NK-92 (cell line): ENCODE data around the gene LMO3.
"Not testable (repeated sequence)": the region's sequence is repeated elsewhere in the genome, so short reads cannot be mapped to it uniquely, and the experiment has no call there.

Experiments
- DNase-seq: peaks from one replicate; lab custom pipeline; 2025; ENCODE audit not compliant: unreplicated experiment; lab: John Stamatoyannopoulos, UW

The LMO3 gene

GRCh38 chr12:16553457-16553856, 52.5 kb downstream of the LMO3 start:
- DNase-seq: no peak

DNA sequence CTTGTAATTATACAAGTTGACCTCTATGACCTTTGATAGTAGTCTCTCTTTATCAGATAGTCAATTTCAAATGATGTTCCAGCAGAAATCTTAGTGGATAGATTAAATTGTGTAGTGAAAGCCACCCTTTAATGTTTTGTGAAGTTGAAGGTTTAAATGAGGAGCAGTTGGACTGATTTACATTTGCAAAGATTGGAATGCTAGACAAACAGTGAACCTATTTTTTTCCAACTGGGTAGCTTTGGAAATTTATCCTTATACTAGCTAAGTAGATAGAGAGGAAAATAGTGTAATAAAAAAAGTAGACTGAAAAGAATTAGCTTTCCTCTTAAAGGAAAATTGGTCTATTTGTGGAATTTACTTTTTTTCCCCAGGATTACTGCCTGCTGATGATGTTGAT, 53.7 kb downstream of the LMO3 start:
- no peak for DNase-seq

DNA sequence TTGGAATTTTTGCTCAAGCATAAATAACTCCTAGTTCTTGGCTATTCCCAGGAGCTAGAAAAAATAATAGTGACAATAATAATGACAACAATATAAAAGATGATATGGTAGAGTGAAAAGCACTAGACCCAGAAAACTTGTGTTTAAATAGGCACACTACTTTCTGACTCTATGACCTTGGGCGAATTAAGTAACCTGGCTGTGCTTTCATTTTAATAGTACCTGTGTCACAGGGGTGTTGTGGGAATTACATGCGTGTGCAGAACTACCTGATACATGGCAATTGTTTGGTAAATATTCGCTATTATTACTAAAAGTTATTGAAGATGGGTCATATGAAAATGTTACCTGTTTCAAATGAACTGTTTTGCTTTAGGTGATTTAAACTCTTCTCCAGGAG, 60.1 kb downstream of the LMO3 start:
- DNase-seq: no peak

DNA sequence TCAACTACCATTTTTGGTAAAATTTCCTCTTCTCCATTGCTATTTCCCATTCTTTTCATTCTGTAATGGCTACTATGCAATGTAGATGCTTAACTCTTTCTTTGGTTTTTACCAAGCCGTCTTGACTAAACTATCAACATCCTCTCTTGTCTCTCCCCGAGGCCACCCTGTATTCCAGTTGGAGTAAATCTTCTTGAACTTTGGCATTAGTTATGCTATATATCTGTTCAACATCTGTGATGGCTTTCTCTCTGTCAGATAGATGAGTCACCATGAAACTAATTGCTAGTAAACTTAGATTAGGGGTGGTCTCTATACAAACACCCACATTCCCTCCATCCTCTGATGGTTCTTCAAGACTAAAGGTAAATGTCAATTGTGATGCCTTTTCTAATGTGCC, 63.4 kb downstream of the LMO3 start:
- no peak for DNase-seq

DNA sequence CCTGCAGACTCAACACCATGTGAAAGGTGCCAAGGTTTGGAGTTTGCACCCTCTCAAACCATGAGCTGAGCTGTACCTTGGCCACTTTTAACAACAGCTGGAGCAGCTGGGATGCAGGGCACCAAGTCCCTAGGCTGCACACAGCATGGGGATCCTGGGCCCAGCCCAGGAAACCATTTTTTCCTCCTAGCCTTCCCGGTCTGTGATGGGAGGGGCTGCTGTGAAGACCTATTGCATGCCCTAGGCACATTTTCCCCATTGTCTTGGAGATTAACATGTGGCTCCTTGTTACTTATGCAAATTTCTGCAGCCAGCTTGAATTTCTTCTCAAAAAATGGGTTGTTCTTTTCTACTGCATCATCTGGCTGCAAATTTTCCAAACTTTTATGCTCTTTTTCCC, 68.3 kb downstream of the LMO3 start:
- not testable (repeated sequence) for DNase-seq

DNA sequence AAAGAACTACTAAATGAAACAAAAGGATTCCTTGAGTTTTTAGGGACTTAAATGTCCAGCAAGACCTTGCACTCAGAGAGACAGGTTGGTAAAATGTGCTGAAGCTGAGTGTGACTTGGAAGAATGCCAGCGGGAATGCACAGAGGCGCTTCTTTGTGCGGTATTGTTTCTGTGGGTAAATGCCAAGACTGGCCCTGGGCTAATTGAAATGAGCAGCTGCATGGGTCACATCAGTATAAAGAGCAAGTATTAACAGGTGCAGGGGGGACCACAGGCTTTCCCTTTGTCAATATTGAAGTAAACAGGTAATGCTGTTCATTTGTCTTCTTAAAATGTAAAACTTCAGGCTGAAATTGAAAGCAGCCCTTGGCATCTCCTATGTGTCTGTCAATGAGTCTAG, 74.3 kb downstream of the LMO3 start:
- no peak for DNase-seq

- no peak for DNase-seq
Measured at GRCh38 chr12:16530268-16530850, 75.6 kb downstream of the LMO3 start.

DNA sequence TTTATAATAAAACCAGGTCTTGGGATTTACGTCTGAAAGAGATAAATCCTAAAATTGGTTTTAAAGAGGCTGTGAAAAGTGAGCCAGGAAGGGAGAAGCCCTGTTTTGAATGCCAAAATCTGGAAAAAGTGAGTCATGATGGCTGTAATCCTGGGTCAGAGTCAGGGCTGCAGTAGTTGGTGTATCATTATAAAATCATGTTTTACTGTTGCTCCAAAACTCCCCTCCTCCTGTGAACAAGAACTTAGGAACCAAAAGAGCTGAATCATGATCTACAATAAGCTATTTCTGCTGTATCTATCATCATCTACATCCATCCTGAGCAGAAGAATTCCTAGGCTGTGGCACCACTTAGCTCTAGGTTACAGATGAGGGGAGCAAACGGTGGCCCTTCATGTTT, 79.3 kb downstream of the LMO3 start:
- DNase-seq: no peak

DNA sequence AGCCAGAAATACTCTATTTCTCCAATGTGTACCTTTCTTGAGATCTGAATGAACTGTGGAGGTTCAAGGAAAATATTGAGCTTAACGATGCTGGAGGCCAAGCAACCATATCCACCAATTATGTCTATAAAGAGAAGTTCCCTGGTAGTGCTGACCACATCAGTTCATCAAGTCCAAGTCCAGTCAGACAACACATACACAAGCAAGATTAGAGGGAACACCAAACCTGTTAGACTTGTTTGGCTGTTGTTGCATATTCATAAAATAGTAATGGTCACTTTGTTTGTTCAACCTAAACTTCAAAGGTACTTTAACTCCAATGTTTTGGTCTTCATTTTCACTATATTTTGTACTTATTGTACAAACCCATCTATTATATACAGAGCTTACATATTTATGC, 81.6 kb downstream of the LMO3 start:
- DNase-seq: no peak

DNA sequence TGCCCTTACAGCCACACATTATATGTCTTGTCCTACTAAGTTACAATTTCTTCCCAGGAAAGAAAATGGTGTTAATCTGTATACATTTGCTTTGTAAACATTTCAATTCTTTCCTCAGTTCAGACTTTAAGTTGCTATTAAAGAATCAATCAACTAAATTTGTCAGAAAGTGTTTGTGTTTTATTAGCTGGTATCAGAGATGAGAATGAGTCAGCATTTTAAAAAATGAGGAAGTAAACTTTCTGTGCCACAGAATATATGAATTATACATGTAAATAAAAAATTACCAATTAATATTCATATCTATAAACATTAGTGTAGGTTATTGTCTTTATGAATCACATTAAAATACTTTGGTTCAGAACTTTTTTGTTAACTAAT, 82.0 kb downstream of the LMO3 start:
- DNase-seq: no peak

DNA sequence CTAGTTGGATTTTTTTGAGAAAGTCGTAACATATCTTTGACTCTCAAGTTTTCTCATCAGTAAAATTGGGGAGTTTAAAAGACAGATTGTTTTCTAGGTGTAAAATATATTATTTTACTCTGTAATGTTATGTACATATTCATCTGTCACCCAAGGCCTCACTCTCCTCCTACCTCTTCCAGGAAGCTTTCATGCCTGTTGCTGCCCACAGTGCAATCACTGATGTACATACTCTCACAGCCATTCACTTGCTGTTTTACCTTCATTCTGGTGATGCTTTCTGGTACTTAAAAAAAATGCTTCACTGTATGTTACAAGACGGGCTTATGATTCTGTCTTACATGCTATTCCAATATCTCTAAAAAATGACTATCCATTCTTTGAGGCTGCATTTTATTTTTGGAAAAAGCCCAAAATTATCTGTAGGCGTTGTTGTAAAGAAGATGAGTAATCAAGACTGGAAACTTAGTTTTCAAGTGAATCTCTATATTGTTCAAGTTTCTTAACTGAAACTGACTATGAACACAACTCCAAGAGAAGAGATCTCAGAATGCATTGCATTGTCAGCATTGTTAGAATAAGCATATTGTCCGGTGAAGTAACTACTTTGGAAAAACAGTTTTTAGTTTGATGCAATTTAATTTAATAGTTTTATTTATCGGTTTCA, 82.5 kb downstream of the LMO3 start:
- no peak for DNase-seq

- DNase-seq: no peak
Measured at GRCh38 chr12:16520328-16520727, 85.6 kb downstream of the LMO3 start.

DNA sequence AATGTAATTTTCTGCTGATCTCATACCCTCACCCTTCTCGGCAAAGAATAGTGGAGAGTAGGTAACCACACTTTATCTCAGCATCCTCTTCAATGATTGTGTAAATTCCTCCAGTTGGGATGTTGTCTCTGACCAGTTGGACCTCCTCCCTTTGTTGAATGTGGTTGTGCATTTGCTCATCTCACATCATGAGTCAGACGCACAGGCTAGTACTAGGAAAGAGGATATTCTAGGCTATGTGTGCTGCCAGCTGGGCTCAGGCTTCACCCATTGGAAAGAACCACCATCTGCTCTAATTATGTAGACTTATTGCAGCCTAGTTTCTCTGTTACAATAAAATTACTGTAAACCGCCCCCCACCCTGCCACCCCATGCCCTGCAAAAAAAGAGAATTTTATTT, 90.3 kb downstream of the LMO3 start:
- no peak for DNase-seq

DNA sequence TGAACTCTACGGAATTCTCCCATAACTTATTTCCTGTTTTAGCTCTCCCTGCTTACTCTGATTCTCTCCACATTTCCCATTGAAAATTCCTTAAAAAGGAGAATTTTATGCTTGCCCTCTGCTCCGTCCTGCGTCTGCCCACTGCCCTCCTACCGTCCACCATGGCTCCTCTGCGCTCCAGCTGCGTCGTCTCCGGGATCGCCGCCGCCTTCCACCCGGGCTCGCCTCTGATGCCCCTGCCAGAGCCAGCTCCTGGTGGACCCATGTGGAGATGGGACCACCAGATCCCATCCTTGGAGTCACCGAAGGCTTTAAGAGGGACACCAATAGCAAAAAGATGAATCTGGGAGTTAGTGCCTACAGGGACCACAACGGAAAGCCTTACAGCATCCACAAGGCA, 92.7 kb downstream of the LMO3 start:
- no peak for DNase-seq

DNA sequence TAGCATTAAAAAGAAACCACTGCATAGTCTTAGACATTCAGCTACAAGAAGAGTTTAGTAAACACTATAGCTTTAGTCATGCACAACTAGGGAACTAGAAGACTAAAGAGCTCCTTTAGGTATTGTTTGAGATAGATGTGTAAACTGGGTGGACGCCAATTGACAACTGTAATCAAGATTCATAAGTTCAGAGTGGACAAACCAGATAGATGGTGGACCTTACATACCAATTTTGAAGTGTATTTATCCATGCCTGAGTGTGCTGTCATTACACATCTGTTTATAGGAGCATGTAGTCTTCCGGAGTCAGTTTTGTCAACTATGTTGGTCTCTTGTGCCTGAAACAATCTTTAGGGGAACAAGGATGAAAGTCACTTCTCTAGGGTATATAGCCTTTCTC, 96.6 kb downstream of the LMO3 start:
- no peak for DNase-seq

DNA sequence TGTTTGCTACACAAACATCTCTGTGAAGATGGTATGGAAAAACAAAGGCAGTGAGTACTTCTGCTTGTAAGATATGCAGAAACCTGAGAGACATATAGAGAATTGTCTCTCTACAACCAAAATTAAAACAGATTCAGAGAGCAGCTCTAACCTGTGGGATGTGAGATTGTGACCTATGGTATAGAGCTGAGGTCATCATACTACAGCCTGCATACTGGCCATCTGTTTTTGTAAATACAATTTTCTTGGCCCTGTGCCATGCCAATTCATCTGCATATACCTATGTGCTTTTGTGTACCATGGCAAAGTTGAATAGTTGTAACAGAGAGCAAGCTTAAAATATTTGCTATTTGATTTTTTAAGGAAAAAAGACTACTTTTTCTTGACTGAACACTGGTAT, 99.6 kb downstream of the LMO3 start:
- no peak for DNase-seq

DNA sequence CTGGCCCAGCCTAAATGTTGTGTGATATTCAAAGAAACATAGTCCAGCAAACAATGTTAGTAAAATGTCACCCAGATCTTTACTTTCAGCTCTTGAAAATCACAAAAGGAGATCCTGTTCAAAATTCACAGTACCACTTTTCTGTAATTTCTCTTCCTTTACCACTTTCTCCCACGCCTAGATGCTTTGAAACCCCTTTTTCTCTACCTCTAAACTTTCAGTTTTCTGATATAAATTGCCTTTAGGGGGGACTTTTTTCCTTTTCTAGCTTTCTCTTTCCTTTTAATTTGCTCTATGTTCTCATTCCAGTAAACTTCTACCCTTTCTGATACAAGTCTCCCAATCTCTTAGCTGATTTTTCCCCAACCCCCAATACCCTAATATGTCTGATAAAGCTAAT, 101.8 kb downstream of the LMO3 start:
- DNase-seq: no peak

DNA sequence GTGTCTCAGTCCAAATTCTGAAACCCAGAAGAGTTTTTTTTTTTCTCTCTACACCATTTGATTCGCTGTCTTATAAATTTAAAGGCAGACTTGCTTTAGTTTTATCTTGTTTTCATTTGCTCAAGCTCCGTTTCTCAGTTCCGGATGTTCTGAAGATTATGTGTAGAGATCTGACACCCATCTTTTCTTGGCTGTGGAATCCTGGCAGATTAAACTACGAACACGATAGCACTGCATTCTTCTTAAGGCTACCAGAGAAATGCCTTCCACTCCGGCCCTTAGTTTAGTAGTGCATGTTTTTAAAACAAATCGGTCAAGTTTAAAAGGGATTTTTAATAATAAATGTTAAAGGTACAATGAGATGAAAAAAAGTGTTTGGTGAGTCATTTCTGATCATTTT, 106.4 kb downstream of the LMO3 start:
- DNase-seq: no peak
